ENCODE data around the gene MARF1. TPM values are rescaled to one million over a fixed set of nuclear protein-coding genes. Genes with fewer than 3 reads are reported as not detected.
"Not testable (repeated sequence)": the region's sequence is repeated elsewhere in the genome, so short reads cannot be mapped to it uniquely, and the experiment has no call there.

The MARF1 gene
- total RNA-seq, 1 experiment from 2014 or later = 7.9 TPM

- DNase-seq (ENCODE audit: low read depth) = no peak
These were observed 11.1 kb downstream of the MARF1 start for GRCh38 chr16:15631730-15632409.

GRCh38 chr16:15621889-15622288 lies 21.1 kb downstream of the MARF1 start:
- DNase-seq (ENCODE audit: low read depth) = no peak

- no peak for DNase-seq (ENCODE audit: low read depth)
These were observed 21.5 kb downstream of the MARF1 start for GRCh38 chr16:15621456-15621855.

- no peak for DNase-seq (ENCODE audit: low read depth)
These were observed 22.3 kb downstream of the MARF1 start for GRCh38 chr16:15620611-15621195.

DNA sequence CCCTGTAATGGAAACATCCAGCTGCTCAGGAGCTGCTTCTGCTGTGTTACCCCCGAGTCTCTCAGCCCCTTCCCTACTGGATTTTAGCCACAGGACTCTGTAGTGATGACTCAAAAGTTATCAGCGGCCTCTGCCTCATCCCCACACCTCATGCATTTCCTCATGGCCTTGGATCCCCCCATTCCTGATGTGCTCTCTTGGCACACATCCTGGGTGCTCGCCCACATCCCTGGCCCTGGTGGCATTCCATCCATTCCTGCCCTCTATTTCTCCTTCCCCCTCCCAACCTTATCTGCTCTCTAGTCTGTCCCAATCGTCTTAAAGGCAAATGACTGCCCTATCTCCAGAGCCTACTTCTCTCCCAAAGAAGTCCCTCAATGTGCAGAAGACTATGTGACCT lies 24.6 kb downstream of the MARF1 start:
- DNase-seq (ENCODE audit: low read depth) = peak; percentile 45

DNA sequence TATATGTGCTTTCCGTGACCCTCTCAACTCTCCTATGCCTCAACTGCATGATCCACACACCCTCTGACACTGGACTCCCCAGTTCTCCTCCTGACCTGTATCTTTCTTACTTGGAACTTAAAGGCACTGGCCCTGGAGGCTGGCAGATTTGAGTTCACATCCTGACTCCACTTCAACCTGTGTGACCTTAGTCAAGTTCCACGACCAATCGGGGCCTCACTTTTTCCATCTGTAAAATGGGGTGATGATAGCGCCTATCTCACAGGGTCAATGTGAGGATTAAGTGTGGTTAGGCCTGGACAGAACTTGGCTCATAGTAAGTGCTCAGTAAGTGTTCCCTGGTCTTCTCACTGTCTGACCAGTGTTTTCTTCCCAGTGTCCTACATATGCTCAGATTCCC lies 25.1 kb downstream of the MARF1 start:
- no peak for DNase-seq (ENCODE audit: low read depth)

GRCh38 chr16:15616475-15617165 lies 26.3 kb downstream of the MARF1 start:
- DNase-seq (ENCODE audit: low read depth) = no peak

DNA sequence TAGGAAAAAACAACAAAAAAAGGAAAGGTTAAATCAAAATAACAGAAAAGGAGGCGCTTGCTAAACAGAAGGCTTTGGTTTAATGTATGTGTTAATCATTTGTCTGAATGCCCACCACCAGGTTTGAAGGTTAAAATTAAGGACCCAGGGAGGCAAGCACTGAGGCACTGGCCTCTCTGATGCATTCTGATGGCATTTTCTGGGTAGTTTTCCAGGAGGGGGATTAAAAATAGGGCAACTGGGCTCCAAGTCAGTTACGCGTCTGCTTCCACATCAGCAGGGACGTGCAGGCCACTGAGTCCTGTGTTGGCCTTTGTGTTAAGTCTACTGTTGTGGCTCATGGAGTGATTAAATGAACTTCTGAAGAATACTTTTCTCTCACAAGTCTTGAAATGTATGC lies 26.9 kb downstream of the MARF1 start:
- no peak for DNase-seq (ENCODE audit: low read depth)

DNA sequence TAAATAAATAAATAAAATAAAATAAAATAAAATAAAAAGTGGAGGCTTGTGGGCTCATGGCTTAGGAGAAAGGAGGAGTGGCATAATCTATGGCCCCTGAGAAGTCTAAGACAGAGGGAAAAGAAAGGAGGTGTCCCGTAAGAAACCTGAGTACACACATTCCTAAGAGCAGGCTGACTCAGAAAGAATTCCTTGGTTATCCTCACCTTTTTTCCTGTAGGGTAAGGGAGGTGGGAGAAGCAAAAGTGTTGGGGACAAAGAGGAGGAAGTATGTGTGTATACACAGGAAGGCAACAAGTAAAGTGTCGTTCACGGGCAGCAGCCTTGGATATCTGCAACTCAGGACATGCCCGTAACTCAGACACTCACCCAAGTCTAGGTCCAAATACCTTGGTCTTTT lies 29.3 kb downstream of the MARF1 start:
- DNase-seq (ENCODE audit: low read depth) = no peak

GRCh38 chr16:15611610-15612009 lies 31.3 kb downstream of the MARF1 start:
- no peak for DNase-seq (ENCODE audit: low read depth)

DNA sequence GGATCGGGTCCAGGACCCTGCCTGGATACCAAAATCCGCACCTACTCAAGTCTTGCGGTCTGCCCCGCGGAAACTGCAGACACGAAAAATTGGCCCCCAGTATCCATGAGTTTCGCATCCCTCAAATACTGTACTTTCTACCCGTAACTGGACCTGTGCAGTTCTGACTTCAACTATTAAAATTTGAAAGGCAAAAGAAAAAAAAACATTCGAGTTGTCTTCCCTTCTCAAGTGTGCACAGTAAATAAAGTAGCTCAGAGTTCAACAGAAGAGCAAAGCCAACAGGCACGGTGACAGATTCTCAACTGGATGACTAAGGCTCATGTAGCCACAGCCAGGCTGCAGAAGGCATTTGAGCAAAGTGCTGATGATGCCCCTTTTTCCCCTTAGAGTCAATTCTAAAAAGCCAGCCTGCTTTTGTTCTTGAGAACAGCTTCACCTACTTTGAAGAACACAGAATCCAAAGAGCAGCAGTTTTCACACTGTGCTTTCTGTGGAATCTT lies 32.5 kb downstream of the MARF1 start:
- DNase-seq (ENCODE audit: low read depth) = no peak

DNA sequence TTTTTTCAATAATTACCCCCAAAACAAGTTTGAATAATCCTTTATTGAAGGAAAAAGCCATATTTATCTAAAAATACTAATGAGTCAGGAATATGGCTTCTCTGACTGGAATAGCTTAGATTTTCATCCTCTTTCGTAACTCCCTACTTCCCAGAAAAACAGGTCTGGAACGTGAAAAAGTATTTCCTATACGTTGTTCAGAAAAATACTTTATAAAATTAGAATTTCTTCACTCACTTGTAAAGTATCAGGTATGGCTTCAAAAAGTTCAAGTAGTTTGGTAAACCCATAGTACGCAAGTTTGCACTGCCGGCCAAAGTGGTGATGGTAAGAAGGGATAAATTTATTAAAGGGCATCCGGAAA lies 33.7 kb downstream of the MARF1 start:
- DNase-seq (ENCODE audit: low read depth) = no peak

- DNase-seq (ENCODE audit: low read depth) = no peak
These were observed 34.3 kb downstream of the MARF1 start for GRCh38 chr16:15608398-15609285.

DNA sequence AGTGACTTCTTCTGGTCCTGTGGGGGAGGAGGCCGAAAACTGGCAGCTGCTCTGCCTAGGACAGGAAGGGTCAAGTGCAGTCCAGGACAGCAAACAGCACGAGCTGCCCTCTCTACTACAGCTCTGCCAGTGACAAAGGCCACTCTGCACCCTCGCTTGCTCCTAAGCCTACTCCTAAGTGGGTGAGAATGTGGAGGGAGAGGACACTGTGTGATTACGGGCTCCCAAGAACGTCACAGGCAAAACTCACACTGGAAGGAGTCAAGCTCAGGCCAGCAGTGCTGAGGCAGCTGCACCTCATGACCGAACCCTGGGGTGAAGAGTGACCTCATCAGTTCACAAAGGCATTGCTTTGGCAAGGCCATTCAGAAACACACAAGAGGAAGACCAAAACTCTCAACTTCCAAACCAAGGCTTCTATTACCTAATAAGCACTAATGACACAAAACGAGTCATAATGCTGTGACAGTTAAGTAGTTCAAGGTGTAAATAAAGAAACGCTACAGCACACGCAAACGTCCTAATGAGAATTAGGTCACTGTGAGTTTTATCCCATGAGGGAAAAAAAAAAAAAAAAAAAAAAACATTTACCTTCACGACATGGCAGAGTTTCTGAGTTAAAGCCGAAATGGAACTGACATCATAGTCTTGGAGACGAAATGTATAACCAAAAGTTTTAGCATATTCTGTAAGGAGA lies 35.1 kb downstream of the MARF1 start:
- DNase-seq (ENCODE audit: low read depth) = no peak

- DNase-seq (ENCODE audit: low read depth) = not testable (repeated sequence)
These were observed 35.7 kb downstream of the MARF1 start for GRCh38 chr16:15607221-15607699.

DNA sequence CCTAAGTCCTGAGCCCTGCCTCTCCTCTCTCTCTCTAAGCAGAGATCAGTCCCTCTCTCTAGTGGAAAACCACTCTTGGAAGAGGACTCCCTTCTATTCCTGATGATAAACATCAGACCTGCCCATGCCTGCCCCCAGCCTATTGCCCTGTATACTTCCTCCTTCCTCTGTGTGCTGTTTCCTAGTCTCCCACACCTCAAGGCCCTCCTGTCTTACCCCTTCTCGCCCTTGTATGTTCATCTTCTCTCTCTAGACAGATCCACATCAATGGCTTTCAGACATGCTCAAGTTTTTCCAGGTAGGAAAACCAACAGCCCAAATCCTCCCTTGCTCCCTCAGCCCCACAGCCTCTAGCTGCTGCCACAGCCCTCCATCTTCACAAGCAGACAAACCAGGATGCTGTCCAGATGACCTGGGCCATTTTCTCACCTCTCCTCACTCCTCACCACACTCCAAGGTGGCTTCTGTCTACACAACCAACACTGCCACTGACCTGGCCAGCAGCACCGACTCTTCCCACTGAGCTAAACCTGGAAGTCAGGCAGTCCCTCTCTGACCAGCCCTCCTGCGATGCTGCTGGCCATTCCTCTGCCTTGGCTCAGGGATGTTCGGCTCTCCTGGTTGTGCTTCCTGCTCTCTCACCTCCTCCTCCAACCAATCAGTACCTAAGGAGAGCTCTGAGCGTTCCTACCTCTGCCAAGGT lies 36.3 kb downstream of the MARF1 start:
- DNase-seq (ENCODE audit: low read depth) = no peak

DNA sequence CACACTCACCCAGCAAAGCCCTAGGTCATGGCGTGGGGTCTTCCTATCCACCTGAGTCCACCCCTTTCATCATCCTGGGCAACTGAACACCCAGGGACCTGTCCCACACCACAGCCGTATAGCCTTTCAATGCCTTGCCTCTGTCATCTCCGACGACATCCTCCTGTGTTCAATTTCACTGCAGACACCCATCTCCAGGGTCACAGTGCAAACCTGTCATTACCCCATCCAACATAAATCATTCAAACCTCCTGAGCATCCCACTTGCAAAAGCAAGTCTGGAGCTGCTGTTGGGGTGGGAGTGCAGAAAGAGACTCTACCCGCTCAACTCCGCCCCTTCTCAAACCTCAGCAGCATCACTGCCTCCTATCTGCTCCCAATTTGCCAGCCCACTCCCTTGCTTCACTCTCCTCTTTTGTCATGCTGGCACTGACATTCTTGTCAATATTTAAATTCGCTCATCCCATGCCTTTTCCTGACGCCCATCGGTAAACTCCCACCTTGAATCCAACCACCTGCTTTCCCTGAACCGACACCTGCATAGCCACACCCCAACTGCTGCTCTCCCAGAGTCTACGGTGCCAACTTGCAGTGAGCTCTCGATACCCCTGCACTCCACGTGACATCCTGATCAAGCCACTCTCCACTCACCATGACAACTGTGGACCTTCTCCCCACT lies 37.0 kb downstream of the MARF1 start:
- DNase-seq (ENCODE audit: low read depth) = no peak

DNA sequence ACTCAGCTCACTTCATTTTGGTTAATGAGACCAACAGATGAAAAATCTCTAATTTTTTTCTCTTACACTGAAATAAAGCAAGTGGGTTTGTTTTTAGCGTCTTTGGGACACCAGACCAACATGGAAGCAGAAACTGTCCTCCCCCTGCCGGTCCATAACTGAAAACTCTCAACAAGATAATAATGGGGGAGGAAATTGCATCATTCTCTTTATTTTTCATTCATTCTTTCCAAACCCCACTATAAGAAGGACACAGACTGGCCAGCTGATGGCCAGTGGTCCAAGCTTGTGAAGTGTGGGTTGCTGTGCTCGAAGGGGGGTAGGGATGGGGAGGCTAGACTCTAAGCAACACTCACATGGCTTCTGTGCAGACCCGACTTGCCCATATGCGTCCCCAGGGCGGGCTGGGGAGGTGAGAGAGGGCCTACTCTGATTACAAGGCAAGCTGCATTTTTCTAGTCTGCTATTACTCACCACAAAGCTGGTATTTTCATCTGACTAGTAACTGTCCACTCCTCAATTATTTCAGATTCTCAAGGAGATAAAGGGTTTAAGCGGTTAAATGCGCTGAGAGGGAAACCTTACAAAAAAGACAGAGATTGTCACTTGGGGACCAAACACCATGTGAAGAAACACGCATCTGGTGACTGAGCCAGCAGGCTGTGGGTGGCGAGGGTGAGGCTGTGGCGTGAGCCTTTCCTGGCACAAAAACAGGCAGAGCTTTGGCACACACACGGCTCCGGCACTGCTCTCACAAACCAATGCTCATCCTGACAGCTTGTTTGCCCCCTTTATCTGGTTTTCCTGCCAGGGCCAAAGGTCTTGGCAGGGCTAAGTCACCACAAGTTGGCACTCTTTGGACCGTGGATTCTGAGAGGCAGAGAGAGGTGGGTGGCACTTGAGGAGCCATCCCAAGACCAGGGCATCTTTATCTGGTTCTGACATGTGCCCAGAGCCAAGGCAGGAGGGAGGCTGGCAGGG lies 38.2 kb downstream of the MARF1 start:
- DNase-seq (ENCODE audit: low read depth) = no peak

All from Daoy (cell line).